Esophagus (tissue), 2 donors: Measurements from ENCODE around the gene KLF5. TPM values are rescaled to one million over a fixed set of nuclear protein-coding genes. Genes with fewer than 3 reads are reported as not detected.

Source experiments
- H3K27ac ChIP-seq, 2 donors: one replicate each; pipeline ENCODE4 v1.5.1; 2013; ENCODE audit warnings: low read depth in 2 of 2, mild to moderate bottlenecking in 2 of 2, inconsistent platforms in 1 of 2, low read length in 1 of 2, moderate library complexity in 1 of 2
- H3K27me3 ChIP-seq, 2 donors: one replicate each; pipeline ENCODE4 v1.6.1; 2013; ENCODE audit warnings: low read length in 2 of 2, control low read depth in 1 of 2, mild to moderate bottlenecking in 1 of 2; ENCODE audit not compliant: insufficient read depth in 2 of 2, control insufficient read depth in 1 of 2
- H3K36me3 ChIP-seq, 2 donors: one replicate each; pipeline ENCODE4 v1.6.1; 2013; ENCODE audit warnings: low read length in 1 of 2; ENCODE audit not compliant: control insufficient read depth in 2 of 2, insufficient read depth in 2 of 2
- H3K4me1 ChIP-seq, 2 donors: one replicate each; pipeline ENCODE4 v1.6.1; 2013; ENCODE audit warnings: low read length in 1 of 2; ENCODE audit not compliant: control insufficient read depth in 2 of 2, insufficient read depth in 2 of 2
- H3K4me3 ChIP-seq, 2 donors: one replicate each; pipeline ENCODE4 v1.5.1; 2013; ENCODE audit warnings: low read length in 2 of 2, mild to moderate bottlenecking in 2 of 2, low read depth in 1 of 2, moderate library complexity in 1 of 2
- H3K9me3 ChIP-seq, 2 donors: one replicate each; pipeline ENCODE4 v1.6.1; 2013; ENCODE audit warnings: mild to moderate bottlenecking in 2 of 2, low read depth in 1 of 2, low read length in 1 of 2, moderate library complexity in 1 of 2; ENCODE audit not compliant: control insufficient read depth in 2 of 2, insufficient read depth in 1 of 2
- WGBS, 2 donors: extraction: QIAGEN DNeasy Blood & Tissue Kit; methylation state at CpG; one replicate each; pipeline ENCODE4 v1.1.7; 2013; 5-methylcytosine and 5-hydroxymethylcytosine counted together
- polyA plus RNA-seq, 2 donors: library from polyadenylated mRNA; stranded (reverse); fragments of 200-250 nt; gene quantifications; one replicate each; pipeline ENCODE4 v1.2.3, GENCODE V29; 2013
- donor health status: healthy with polysubstance abuse.
- donor health status: Bipolar disorder and iron deficiency.

KLF5 gene
- polyA plus RNA-seq, 2 donors = 196 to 245 TPM

GRCh38 chr13:73065665-73066340, 7.0 kb downstream of the KLF5 start:
- Histone ChIP-seq H3K4me1 (no peaks in the 10 kb centered on the region), H3K27me3 (no peaks in the 10 kb centered on the region), H3K36me3 (peaks cover 2 to 7% of the 10 kb centered on the region in 2 donors), H3K9me3 (no peaks in the 10 kb centered on the region), H3K27ac (peak overlapping the region in 1 of 2 donors; percentile 70), H3K4me3 (peak overlapping the region in 1 of 2 donors; percentile 41)
- WGBS, 2 donors = 53 to 55% methylated on average over 7 of the region's 7 CpGs

GRCh38 chr13:73069206-73069805, 10.5 kb downstream of the KLF5 start:
- no peaks in the 10 kb centered on the region for H3K36me3 ChIP-seq
- H3K4me1 ChIP-seq = no peaks in the 10 kb centered on the region
- whole genome bisulfite sequencing, 2 donors = 60 to 63% methylated on average over 1 of the region's 1 CpG
- H3K4me3 ChIP-seq = no peak overlapping the region
- H3K27me3 ChIP-seq = no peaks in the 10 kb centered on the region
- H3K27ac ChIP-seq = no peak overlapping the region
- H3K9me3 ChIP-seq = no peaks in the 10 kb centered on the region

- WGBS, 2 donors = 64 to 78% methylated on average over 5 of the region's 5 CpGs
- no peaks in the 10 kb centered on the region for H3K9me3 ChIP-seq
- H3K4me3 ChIP-seq = peak overlapping the region in 1 of 2 donors; percentile 10
- H3K27ac ChIP-seq = peak overlapping the region; percentile 57 to 72
- H3K27me3 ChIP-seq = no peaks in the 10 kb centered on the region
- H3K36me3 ChIP-seq = peaks cover under 1 to 1% of the 10 kb centered on the region in 2 donors
- no peaks in the 10 kb centered on the region for H3K4me1 ChIP-seq
Measured at GRCh38 chr13:73070451-73071098, 11.8 kb downstream of the KLF5 start.

DNA sequence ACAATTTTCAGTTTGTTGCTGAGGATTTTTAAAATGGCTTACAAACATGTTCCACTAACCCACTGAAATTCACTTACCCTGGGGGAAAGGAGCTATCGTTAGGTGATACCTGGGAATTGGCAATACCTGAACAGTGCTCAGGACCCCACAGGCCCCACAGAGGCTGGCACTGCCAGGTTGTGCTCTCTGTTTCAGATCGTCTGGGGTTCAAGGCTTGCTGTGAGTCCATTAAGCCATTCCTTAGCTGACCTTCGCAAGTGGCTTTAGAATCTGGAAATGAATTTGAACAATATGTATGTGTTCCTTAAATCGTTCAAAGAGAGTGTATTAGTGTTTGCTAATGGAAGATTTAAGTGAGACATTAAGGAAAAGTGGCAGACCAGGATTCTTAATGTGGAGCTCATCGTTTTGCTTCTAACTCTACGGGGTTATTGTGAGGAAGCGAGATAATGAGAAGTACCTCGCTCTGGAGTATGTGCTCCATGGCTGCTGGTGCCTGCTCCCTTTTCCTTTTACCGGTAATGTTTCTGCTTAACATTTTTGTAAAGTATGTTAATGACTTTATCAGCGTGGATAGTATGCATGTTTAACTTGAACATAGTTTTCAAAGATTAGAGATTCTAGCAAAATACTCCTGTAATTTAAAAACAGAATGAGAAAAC, 13.6 kb downstream of the KLF5 start:
- no peaks in the 10 kb centered on the region for H3K4me1 ChIP-seq
- H3K27ac ChIP-seq = peak overlapping the region; percentile 70 to 90
- peaks cover 2 to 3% of the 10 kb centered on the region in 2 donors for H3K36me3 ChIP-seq
- H3K4me3 ChIP-seq = peak overlapping the region in 1 of 2 donors; percentile 37
- no peaks in the 10 kb centered on the region for H3K27me3 ChIP-seq
- WGBS, 2 donors = 40 to 54% methylated on average over 10 of the region's 10 CpGs
- no peaks in the 10 kb centered on the region for H3K9me3 ChIP-seq

- Histone ChIP-seq H3K27me3 (no peaks in the 10 kb centered on the region), H3K36me3 (peaks cover 2 to 3% of the 10 kb centered on the region in 2 donors), H3K27ac (peak overlapping the region; percentile 40 to 47), H3K4me3 (peak overlapping the region in 1 of 2 donors; percentile 37), H3K4me1 (no peaks in the 10 kb centered on the region), H3K9me3 (no peaks in the 10 kb centered on the region)
- WGBS, 2 donors = 42 to 51% methylated on average over 3 of the region's 3 CpGs
Measured at GRCh38 chr13:73073050-73073449, 14.2 kb downstream of the KLF5 start.

- peak overlapping the region in 1 of 2 donors; percentile 63 for H3K27ac ChIP-seq
- no peaks in the 10 kb centered on the region for H3K4me1 ChIP-seq
- no peaks in the 10 kb centered on the region for H3K27me3 ChIP-seq
- H3K36me3 ChIP-seq = peaks cover 2 to 3% of the 10 kb centered on the region in 2 donors
- 41 to 45% methylated on average over 2 of the region's 2 CpGs for WGBS, 2 donors
- H3K4me3 ChIP-seq = peak overlapping the region in 1 of 2 donors; percentile 7
- no peaks in the 10 kb centered on the region for H3K9me3 ChIP-seq
Measured at GRCh38 chr13:73074014-73074413, 15.2 kb downstream of the KLF5 start.

- H3K4me1 ChIP-seq = no peaks in the 10 kb centered on the region
- 60 to 86% methylated on average over 1 of the region's 1 CpG for WGBS, 2 donors
- H3K27me3 ChIP-seq = no peaks in the 10 kb centered on the region
- H3K4me3 ChIP-seq = peak overlapping the region in 1 of 2 donors; percentile 11
- H3K9me3 ChIP-seq = no peaks in the 10 kb centered on the region
- H3K27ac ChIP-seq = no peak overlapping the region
- H3K36me3 ChIP-seq = peaks cover 2 to 3% of the 10 kb centered on the region in 2 donors
Measured at GRCh38 chr13:73074926-73075325, 16.1 kb downstream of the KLF5 start.

DNA sequence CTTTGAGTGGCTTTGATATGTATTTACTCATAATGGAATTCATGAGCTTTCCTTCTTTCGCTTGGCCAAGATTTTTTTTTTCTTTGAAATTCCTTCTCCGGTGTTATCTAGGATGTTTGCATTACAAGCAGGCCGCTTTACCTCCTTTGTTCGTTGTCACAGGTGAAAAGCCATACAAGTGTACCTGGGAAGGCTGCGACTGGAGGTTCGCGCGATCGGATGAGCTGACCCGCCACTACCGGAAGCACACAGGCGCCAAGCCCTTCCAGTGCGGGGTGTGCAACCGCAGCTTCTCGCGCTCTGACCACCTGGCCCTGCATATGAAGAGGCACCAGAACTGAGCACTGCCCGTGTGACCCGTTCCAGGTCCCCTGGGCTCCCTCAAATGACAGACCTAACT, 16.7 kb downstream of the KLF5 start:
- no peaks in the 10 kb centered on the region for H3K4me1 ChIP-seq
- H3K4me3 ChIP-seq = no peak overlapping the region
- 48 to 68% methylated on average over 18 of the region's 18 CpGs for WGBS, 2 donors
- no peaks in the 10 kb centered on the region for H3K27me3 ChIP-seq
- no peaks in the 10 kb centered on the region for H3K9me3 ChIP-seq
- peaks cover 2 to 3% of the 10 kb centered on the region in 2 donors for H3K36me3 ChIP-seq
- H3K27ac ChIP-seq = peak overlapping the region in 1 of 2 donors; percentile 3

- WGBS, 2 donors = 36 to 49% methylated on average over 2 of the region's 2 CpGs
- Histone ChIP-seq H3K27ac (peak overlapping the region in 1 of 2 donors; percentile 3), H3K4me1 (no peaks in the 10 kb centered on the region)
Measured at GRCh38 chr13:73075954-73076353, 17.1 kb downstream of the KLF5 start.

More at GRCh38 chr13:73075954-73076353, 17.1 kb downstream of the KLF5 start:
- H3K36me3 ChIP-seq = peaks cover 2 to 3% of the 10 kb centered on the region in 2 donors
- no peak overlapping the region for H3K4me3 ChIP-seq
- H3K9me3 ChIP-seq = no peaks in the 10 kb centered on the region
- H3K27me3 ChIP-seq = no peaks in the 10 kb centered on the region
